Ramos (cell line): ENCODE measurements around the gene ZNF146.
"Not testable (repeated sequence)": the region's sequence is repeated elsewhere in the genome, so short reads cannot be mapped to it uniquely, and the experiment has no call there.

Source experiments
- in situ Hi-C: fragments of 300-500 bp; cut with MboI; formaldehyde crosslinking; loops from one replicate; pipeline ENCODE4 v1.14.3; 2022; ENCODE audit warnings: low sequenced_read_pairs; ENCODE audit not compliant: unreplicated experiment

The ZNF146 gene

GRCh38 chr19:36225219-36225892 is 10.4 kb downstream of the ZNF146 start:
- in situ Hi-C loops = no loop called here

GRCh38 chr19:36233626-36234025 is 18.7 kb downstream of the ZNF146 start:
- in situ Hi-C loops = not testable (repeated sequence)

DNA sequence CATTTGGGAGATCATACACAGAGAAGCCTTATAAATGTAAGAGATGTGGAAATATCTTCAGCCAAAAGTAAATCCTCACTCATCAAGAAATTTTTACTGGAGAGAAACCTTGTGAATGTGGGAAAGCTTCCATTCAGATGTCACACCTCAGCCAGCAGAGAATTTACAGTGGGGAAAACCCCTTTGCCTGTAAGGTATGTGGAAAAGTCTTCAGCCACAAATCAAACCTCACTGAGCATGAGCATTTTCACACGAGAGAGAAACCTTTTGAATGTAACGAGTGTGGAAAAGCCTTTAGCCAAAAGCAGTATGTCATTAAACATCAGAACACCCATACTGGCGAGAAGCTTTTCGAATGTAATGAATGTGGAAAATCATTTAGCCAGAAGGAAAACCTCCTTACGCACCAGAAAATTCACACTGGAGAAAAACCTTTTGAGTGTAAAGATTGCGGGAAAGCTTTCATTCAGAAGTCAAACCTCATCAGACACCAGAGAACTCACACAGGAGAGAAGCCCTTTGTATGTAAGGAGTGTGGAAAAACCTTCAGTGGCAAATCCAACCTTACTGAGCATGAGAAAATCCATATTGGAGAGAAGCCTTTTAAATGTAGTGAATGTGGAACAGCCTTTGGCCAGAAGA is 21.5 kb downstream of the ZNF146 start:
- in situ Hi-C loops = no loop called here

GRCh38 chr19:36236946-36237310 is 22.0 kb downstream of the ZNF146 start:
- in situ Hi-C loops = no loop called here

- in situ Hi-C loops = no loop called here
Measured at GRCh38 chr19:36244066-36244465, 29.2 kb downstream of the ZNF146 start.

- in situ Hi-C loops = no loop called here
Measured at GRCh38 chr19:36245210-36246005, 30.5 kb downstream of the ZNF146 start.

DNA sequence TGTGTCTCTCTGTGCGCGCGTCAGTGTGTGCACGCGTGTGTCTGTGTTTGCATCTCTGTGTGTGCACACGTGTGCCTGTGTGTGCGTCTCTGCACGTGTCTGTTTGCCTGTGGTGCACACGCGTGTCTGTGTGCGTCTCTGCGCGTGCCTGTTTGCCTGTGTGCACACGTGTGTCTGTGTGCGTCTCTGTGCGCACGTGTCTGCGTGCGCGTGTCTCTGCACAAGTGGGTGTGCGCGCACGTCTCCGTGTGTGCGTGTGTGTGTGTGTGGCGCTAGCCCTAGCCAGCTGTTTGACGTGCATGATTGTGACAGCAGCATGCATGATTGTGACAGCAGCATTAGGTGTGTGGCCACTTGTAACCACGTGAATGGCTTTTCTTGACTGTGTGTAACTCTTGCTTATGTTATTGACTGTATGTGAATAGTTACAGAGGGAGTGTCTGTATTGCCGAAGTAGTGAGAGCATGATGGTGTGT is 31.1 kb downstream of the ZNF146 start:
- in situ Hi-C loops = no loop called here

DNA sequence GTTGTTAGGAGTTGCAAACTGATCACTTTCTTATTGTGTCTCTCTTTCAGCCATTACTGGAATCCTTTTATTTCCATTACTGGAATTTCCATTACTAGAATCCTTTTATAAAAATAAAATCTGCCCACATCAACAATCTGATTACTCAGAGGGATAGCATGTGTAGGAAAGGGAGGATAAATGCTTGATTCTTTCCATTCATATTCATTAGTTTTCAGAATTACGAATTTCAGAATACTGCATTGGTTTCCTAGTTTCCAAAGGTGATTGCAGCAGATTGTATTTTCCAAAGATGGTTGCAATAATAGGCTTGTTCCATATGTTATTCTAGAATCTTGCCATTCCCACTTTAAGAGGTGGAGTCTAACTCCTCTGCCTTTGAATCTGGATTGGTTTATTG is 37.1 kb downstream of the ZNF146 start:
- in situ Hi-C loops = no loop called here

- in situ Hi-C loops = no loop called here
Measured at GRCh38 chr19:36254848-36255247, 39.9 kb downstream of the ZNF146 start.

DNA sequence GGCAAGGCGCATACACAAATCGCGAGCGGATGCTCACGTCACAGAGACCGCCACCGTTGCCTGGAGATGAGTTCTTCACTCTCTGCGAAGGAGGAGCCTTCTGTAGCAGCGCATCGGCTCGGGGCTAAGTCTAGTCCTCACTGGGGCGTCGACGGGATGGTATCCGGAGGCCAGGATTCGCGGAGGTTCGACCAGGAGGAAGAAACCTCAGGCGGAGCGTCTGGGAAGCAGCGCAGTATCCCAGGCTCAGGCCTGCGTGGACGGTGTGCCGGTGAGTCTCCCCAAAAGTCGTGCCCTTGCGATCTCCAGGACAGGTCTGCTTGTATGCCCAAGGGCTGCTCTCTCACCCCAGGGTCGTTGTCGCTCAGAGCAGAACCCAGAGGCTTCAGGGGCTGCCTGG is 40.4 kb downstream of the ZNF146 start:
- in situ Hi-C loops = no loop called here

- in situ Hi-C loops = no loop called here
Measured at GRCh38 chr19:36256064-36256463, 41.2 kb downstream of the ZNF146 start.

- in situ Hi-C loops = no loop called here
Measured at GRCh38 chr19:36256853-36257519, 42.1 kb downstream of the ZNF146 start.

- in situ Hi-C loops = no loop called here
Measured at GRCh38 chr19:36257520-36257876, 42.6 kb downstream of the ZNF146 start.

DNA sequence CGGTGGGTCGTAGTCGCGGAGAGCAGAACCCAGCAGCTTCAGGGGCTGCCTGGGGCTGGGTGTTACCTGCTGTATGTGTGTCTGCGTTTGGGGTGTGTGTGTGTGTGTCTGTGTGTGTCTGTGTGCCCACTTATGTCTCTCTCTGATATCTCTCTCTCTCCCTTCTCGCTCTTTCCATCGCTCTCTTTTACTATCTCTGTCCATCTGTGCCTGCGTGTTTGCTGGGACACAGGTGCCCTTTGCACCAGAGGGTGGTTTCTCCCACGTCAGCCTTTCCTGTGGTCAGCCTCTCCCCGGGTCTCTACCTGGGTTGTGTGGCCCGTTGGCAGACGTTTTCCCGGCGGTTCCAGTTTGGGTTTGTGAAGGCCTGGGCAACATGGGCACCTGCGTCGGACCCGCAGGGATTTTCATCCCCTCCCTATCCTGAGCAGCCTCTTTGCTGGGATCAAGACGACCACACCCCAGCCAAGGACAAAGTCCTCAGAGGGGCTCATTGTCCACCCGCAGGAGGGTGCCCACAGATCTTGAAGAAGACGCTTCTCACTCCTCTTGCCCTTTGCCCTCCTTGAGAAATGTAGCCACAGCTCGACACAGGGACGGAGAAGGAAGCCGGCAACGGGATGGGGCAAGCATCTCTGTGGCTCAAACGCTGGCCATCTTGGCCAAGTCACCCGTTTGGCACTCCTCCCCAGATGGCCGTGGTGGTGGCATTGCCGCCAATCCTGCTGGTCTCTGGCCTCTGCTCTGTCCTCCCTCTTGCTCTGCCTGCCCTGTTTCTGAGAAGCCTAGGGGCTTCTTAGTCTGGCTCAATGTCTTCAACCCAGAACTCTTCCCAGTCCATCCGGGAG is 43.3 kb downstream of the ZNF146 start:
- in situ Hi-C loops = no loop called here

- in situ Hi-C loops = no loop called here
Measured at GRCh38 chr19:36259211-36259610, 44.3 kb downstream of the ZNF146 start.

GRCh38 chr19:36265064-36265463 is 50.2 kb downstream of the ZNF146 start:
- in situ Hi-C loops = no loop called here

- in situ Hi-C loops = no loop called here
Measured at GRCh38 chr19:36265856-36266374, 51.0 kb downstream of the ZNF146 start.

- in situ Hi-C loops = no loop called here
Measured at GRCh38 chr19:36266375-36266961, 51.6 kb downstream of the ZNF146 start.

DNA sequence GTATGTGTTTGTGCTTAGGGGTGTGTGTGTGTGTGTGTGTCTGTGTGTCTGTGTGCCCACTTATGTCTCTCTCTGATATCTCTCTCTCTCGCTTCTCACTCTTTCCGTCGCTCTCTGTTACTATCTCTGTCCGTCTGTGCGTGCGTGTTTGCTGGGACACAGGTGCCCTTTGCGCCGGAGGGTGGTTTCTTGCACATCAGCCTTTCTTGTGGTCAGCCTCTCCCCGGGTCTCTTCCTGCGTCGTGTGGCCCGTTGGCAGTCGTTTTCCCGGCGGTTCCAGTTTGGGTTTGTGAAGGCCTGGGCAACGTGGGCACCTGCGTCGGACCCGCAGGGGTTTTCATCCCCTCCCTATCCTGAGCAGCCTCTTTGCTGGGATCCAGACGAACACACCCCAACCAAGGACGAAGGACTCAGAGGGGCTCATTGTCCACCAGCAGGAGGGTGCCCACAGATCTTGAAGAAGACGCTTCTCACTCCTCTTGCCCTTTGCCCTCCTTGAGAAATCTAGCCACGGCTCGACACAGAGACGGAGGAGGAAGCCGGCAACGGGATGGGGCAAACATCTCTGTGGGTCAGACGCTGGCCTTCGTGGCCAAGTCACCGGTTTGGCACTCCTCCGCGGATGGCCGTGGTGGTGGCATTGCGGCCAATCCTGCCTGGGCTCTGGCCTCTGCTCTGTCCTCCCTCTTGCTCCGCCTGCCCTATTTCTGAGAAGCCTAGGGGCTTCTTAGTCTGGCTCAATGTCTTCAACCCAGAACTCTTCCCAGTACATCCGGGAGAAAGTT is 52.3 kb downstream of the ZNF146 start:
- in situ Hi-C loops = no loop called here
